ENCODE results near the gene GPX3. TPM values are rescaled to one million over a fixed set of nuclear protein-coding genes. Genes with fewer than 3 reads are reported as not detected.

The GPX3 gene
- total RNA-seq, 1 donor from 2014 or later: 3,069 TPM

DNA sequence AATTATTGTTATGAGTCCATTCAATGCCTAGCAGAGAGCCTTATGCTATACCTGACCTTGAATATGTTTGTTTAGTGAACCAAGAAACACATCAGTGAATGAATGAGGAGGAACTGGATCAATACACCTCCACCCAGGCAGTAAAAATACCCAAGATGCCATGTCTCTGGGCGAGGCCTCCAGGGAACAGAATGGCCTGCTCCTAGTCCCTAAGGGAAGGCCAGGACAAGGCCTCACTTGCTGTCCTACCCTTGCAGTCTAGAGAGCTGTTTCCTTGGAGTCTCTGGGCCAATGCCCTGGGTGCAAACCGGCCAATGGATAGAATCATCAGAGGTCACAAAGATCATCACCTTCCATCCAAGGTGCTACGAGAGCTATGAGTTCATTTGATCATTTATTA is 34.3 kb downstream of the GPX3 start:
- H3K9me3 ChIP-seq: no peaks in the 10 kb centered on the region
- peaks cover 17% of the 10 kb centered on the region for H3K4me1 ChIP-seq
- intact Hi-C loops (cut with DNase I): loop anchor here (5.0 kb wide), 1 partner anchor 63 kb away; no protein-coding TSS in a partner anchor
- no peak overlapping the region for H3K27ac ChIP-seq
- no peaks in the 10 kb centered on the region for H3K27me3 ChIP-seq
- no peak for TF ChIP-seq POLR2A (IDR thresholded peaks at IDR 0.05)
- TF ChIP-seq, protein P1, sequence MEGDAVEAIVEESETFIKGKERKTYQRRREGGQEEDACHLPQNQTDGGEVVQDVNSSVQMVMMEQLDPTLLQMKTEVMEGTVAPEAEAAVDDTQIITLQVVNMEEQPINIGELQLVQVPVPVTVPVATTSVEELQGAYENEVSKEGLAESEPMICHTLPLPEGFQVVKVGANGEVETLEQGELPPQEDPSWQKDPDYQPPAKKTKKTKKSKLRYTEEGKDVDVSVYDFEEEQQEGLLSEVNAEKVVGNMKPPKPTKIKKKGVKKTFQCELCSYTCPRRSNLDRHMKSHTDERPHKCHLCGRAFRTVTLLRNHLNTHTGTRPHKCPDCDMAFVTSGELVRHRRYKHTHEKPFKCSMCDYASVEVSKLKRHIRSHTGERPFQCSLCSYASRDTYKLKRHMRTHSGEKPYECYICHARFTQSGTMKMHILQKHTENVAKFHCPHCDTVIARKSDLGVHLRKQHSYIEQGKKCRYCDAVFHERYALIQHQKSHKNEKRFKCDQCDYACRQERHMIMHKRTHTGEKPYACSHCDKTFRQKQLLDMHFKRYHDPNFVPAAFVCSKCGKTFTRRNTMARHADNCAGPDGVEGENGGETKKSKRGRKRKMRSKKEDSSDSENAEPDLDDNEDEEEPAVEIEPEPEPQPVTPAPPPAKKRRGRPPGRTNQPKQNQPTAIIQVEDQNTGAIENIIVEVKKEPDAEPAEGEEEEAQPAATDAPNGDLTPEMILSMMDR (IDR thresholded peaks at IDR 0.05): no peak
- TF ChIP-seq POLR2AphosphoS5 (IDR thresholded peaks at IDR 0.05; ENCODE audit: insufficient read depth in 1 of 2, low read depth in 1 of 2): no peak
- no peak for DNase-seq (ENCODE audit: extremely low spot score in 2 of 2)
- H3K36me3 ChIP-seq: peaks cover 0 to 64% of the 10 kb centered on the region in 2 donors
- H3K4me3 ChIP-seq: no peak overlapping the region

GRCh38 chr5:151055336-151055735 is 34.9 kb downstream of the GPX3 start:
- TF ChIP-seq POLR2A (IDR thresholded peaks at IDR 0.05): no peak
- TF ChIP-seq, protein P1 (IDR thresholded peaks at IDR 0.05): no peak
- no peak for TF ChIP-seq POLR2AphosphoS5 (IDR thresholded peaks at IDR 0.05; ENCODE audit: insufficient read depth in 1 of 2, low read depth in 1 of 2)
- Histone ChIP-seq H3K4me1 (peaks cover 23% of the 10 kb centered on the region), H3K4me3 (no peak overlapping the region), H3K36me3 (peaks cover 0 to 64% of the 10 kb centered on the region in 2 donors), H3K27ac (no peak overlapping the region), H3K27me3 (no peaks in the 10 kb centered on the region), H3K9me3 (no peaks in the 10 kb centered on the region)
- intact Hi-C loops (cut with DNase I): no loop called here
- DNase-seq (ENCODE audit: extremely low spot score in 2 of 2): no peak

DNA sequence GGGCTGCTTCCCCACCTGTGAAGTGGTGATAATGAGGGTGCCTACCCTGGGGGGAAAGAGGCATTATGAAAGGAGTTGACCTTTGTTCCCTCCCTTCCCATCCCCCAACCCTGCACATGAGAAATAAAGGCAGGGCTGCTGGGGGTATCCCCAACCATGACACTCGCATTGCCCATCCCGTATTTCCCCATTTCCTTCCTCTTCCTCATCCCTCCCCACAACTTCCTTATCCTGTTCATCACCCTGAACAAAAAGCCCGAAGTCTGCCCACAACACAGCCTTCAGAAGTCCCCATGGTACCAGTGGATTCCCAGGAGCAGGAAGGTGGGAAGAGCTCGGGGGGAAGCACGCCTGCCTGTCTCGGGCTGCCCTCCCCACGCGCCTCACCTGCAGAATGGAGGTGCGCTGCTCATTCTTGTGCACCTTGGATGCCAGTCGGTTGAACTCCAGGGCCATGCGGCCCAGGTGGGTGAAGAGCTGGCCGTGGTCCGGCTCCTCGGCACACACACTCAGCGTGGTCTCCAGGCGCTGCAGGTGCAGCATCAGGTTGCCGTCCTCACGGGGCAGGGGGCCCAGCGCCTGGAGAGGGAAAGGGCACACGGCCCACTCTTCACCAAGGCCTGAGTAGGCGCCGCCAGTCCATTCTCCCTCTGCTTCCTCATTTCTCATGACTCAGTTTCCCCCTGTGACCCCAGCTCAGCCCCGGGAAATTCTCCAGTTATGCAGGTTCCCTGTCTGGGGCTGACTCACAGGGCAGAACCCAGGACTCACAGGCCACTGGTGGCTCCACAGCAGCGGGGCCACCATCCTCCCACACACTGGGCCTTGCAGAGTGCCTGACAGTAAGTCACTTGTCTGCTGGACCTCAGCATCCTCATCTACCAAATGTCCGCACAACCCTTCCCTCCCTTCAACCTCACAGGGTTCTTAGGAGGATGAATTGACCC is 36.3 kb downstream of the GPX3 start:
- no peak overlapping the region for H3K4me3 ChIP-seq
- H3K9me3 ChIP-seq: no peaks in the 10 kb centered on the region
- TF ChIP-seq, protein P1 (IDR thresholded peaks at IDR 0.05): no peak
- TF ChIP-seq POLR2A (IDR thresholded peaks at IDR 0.05) (no peak), POLR2AphosphoS5 (IDR thresholded peaks at IDR 0.05; ENCODE audit: insufficient read depth in 1 of 2, low read depth in 1 of 2) (no peak)
- no peaks in the 10 kb centered on the region for H3K27me3 ChIP-seq
- intact Hi-C loops (cut with DNase I): no loop called here
- no peak for DNase-seq (ENCODE audit: extremely low spot score in 2 of 2)
- H3K4me1 ChIP-seq: peaks cover 27% of the 10 kb centered on the region
- H3K36me3 ChIP-seq: peaks cover 0 to 68% of the 10 kb centered on the region in 2 donors
- H3K27ac ChIP-seq: no peak overlapping the region

GRCh38 chr5:151058301-151058700 is 37.9 kb downstream of the GPX3 start:
- no peak overlapping the region for H3K4me3 ChIP-seq
- TF ChIP-seq, protein P1 (IDR thresholded peaks at IDR 0.05): no peak
- TF ChIP-seq POLR2AphosphoS5 (IDR thresholded peaks at IDR 0.05; ENCODE audit: insufficient read depth in 1 of 2, low read depth in 1 of 2): no peak
- TF ChIP-seq POLR2A (IDR thresholded peaks at IDR 0.05): no peak
- H3K9me3 ChIP-seq: no peaks in the 10 kb centered on the region
- peaks cover 0 to 70% of the 10 kb centered on the region in 2 donors for H3K36me3 ChIP-seq
- no peaks in the 10 kb centered on the region for H3K27me3 ChIP-seq
- peaks cover 33% of the 10 kb centered on the region for H3K4me1 ChIP-seq
- DNase-seq (ENCODE audit: extremely low spot score in 2 of 2): no peak
- intact Hi-C loops (cut with DNase I): no loop called here
- H3K27ac ChIP-seq: no peak overlapping the region
